GM19351 (cell line): ENCODE data around the gene AP4M1.
"Not testable (repeated sequence)": the region's sequence is repeated elsewhere in the genome, so short reads cannot be mapped to it uniquely, and the experiment has no call there.

Experiments used
- ATAC-seq: cut with Tn5 transposase; IDR thresholded peaks from one replicate; pipeline ENCODE4 v1.9.1; 2021; ENCODE audit warnings: mild to moderate bottlenecking, moderate library complexity; ENCODE audit not compliant: unreplicated experiment

Gene AP4M1

DNA sequence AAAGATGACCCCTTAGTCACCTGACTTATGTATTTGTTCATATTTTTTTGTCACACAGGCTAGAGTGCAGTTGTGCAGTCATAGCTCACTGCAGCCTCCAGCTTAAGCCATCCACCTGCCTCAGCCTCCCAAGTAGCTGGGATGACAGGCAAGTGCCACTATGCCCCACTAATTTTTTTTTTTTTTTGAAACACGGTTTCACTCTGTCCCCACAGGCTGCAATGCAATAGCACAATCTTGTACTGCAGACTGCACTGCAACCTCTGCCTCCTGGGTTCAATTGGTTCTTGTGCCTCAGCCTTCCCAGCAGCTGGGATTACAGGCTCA lies 27.2 kb downstream of the AP4M1 start:
- no peak for ATAC-seq

DNA sequence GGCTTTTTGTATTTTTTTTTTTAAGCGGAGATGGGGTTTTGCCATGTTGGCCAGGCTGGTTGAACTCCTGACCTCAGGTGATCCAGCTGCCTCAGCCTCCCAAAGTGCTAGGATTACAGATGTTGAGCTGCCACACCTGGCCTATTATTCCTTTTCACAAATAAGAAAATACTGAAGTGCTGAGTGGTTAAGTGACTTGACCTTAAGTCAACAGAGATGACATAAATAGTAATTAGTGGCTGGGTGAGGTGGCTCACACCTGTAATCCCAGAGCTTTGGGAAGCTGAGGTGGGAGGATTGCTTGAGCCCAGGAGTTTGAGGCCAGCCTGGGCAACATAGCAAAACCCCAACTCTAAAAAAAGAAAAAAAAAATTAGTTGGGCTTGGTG lies 28.8 kb downstream of the AP4M1 start:
- ATAC-seq: not testable (repeated sequence)

GRCh38 chr7:100130608-100131453 lies 29.4 kb downstream of the AP4M1 start:
- no peak for ATAC-seq

GRCh38 chr7:100132126-100132525 lies 30.7 kb downstream of the AP4M1 start:
- no peak for ATAC-seq

DNA sequence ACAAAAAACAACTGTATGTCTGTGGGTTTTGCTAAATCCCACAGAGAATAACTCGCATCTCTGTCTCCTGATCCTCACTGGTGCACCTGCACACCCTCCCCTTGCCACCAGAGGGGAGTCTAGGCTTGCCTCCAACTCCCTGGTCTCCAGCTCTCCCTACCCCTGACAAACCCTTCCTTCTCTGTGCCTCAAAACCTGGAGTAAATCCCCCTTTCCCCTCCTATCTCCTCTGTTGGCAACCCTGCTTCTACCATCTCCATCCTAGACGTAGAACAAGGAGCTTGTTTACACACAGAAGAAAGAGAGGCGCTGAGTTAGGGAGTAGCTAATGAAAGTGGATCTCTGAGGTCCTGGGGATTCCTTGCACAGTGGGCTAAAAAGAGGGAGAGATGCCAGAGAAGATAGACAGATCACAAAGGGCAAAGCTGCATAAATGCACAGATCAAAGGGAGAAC lies 31.3 kb downstream of the AP4M1 start:
- ATAC-seq: peak; percentile 69

DNA sequence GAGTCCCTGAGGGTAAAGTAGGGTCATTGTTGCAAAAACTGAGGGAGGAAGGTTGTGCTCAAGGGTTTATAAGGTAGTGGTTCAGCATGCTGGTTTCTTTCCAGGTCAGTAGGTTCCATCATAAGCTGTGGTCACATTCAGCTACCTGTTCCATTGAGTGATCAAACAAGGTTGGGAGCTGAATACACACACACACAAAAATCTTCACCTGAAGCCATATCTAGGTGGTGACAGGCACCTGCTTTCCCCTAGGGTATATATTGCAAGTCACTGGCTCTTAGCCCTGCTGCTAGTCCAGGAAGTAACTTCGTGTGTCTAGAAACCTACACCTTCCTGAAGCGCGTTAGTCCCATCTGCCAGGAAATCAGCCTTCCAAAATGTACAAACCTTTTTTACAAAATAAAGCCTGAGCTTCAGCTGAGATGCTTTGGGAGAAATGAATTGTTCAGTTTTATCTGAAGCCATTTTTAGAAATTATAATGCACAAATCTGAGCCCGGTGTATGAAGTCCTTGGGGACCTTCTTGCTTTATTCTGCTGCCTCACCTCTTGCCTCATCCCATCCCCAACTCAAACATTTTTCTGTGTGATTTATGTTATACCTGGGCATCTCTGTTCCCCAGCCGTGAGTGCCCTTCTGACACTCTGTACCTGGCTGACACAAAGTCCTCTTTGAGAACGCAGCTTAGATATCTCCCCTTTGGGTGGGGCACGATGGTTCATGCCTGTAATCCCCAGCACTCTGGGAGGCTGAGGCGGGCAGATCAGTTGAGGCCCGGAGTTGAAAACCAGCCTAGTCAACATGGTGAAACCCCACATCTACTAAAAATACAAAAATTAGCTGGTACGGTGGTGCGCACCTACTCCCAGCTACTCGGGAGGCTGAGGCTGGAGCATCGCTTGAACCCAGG lies 36.7 kb downstream of the AP4M1 start:
- ATAC-seq: no peak

GRCh38 chr7:100141555-100141949 lies 40.1 kb downstream of the AP4M1 start:
- no peak for ATAC-seq

- ATAC-seq: no peak
Measured at GRCh38 chr7:100142461-100142860, 41.0 kb downstream of the AP4M1 start.

DNA sequence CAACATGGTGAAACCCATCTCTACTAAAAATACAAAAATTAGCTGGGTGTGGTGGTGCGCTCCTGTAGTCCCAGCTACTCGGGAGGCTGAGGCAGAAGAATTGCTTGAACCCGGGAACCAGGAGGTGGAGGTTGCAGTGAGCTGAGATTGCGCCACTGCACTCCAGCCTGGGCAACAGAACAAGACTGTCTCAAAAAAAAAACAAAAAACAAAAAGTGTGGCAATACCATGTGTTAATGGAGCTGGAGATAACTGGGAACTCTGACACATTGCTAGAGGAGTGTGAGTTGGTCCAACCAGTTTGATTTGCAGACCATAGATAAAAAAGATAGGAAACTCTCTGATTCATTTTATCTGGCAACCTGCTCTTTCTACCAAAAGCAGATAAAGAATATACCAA lies 44.9 kb downstream of the AP4M1 start:
- ATAC-seq: not testable (repeated sequence)

- no peak for ATAC-seq
Measured at GRCh38 chr7:100147278-100147677, 45.8 kb downstream of the AP4M1 start.

GRCh38 chr7:100148225-100148558 lies 46.7 kb downstream of the AP4M1 start:
- ATAC-seq: no peak

DNA sequence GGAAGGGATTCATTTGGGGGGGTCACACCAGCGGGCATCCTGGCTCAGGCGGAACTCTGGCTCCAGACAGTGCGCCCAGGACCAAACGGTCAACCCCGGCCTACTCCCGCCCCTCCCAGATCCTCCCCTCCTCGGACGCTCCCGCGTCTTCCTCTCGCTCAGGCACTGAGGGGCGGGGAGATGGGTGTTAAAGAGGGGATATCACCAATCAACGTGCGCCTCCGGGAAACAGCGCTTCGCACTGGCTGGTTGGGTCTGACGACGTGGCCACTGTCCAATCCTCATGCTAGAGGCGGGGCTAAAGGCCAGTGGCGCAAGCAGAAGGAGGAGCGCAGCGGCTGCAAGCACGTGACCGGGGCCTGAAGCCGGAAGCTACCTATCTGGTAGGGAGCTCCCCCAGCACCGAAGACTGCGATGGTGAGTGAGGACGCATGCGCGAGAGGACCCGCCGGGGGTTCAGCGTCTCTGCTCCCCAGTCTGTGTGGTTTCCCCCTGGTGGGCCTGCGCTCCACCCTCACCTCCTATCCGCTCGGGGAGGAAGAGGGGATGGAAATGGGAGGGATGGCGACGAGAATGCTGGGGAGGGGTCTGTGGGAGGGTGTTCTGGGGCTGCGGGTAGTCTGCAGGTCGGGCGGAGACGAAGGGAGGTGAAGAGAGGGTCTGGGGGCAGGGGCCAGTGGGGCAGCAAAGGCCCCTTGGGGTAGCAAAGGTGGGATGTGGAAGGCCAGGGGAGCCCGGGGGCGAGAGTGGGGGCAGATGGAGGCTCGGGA lies 47.3 kb downstream of the AP4M1 start, which contains the start of gene LAMTOR4:
Gene LAMTOR4, plus strand, starts transcription at position 360 of the 770 bp plus-strand sequence. Its CDS starts 55 bp downstream, at position 415.
- ATAC-seq: peak; percentile 93

GRCh38 chr7:100152404-100152803 lies 51.0 kb downstream of the AP4M1 start:
- no peak for ATAC-seq

DNA sequence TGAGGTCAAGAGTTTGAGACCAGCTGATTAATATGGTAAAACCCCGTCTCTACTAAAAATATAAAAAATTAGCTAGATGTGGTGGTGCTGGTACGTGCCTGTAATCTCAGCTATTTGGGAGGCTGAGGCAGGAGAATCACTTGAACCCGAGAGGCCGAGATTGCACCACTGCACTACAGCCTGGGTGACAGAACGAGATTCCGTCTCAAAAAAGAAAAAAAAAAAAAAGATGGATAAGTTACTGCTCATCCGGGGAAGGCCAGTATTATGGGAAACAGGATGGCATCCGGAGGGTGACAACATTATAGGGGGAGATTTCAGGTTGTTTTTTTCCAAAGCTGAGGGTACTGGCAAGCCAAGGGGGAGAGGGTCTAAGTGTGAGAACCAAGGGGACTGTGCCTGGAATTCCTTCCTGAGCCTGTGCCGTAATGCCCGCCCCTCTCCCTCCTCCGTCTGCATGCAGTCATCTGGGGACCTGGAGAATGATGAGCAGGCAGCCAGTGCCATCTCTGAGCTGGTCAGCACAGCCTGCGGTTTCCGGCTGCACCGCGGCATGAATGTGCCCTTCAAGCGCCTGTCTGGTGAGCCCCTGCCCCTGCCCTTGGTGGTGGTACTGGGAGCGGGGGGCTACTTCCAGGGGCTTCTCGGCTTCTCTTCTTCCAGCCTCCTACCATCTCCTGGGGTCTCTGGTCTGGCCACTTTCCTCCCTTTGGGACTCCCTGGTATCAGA lies 51.7 kb downstream of the AP4M1 start:
- ATAC-seq: no peak

DNA sequence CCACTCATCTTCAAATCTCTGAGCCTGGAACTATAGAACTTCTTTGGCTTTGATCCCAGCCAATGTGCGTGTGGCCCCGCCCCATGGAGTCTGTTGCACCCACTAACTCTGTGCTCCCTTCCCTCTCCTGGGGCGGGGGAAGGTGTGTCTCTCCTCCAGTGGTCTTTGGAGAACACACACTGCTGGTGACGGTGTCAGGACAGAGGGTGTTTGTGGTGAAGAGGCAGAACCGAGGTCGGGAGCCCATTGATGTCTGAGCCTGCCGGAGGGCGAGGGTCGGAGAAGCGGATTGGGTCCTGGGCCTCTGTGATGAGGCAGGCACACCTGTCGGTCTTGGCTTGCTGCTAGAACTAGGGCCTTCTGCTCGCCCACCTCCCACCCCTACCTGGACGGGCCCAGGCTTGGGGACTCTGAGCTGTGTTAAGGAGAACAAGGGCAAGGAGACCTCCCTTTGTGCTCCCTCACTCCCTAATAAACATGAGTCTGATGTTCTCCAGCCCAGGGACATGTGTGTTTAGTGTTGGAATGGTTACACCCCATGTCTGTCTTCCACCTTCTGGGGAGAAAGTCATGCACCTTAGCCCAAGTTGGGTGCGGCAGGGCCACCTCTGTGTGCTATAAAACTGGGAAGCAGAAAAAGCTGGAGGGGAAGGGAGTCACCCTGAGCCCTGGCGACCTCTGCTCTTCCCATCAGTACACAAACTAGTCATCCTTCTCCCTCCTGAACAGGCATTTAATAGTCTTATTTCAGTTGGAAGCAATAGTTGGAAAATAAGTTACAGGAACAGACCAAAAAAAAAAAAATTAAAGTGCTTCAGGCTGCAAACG lies 52.5 kb downstream of the AP4M1 start:
- no peak for ATAC-seq

DNA sequence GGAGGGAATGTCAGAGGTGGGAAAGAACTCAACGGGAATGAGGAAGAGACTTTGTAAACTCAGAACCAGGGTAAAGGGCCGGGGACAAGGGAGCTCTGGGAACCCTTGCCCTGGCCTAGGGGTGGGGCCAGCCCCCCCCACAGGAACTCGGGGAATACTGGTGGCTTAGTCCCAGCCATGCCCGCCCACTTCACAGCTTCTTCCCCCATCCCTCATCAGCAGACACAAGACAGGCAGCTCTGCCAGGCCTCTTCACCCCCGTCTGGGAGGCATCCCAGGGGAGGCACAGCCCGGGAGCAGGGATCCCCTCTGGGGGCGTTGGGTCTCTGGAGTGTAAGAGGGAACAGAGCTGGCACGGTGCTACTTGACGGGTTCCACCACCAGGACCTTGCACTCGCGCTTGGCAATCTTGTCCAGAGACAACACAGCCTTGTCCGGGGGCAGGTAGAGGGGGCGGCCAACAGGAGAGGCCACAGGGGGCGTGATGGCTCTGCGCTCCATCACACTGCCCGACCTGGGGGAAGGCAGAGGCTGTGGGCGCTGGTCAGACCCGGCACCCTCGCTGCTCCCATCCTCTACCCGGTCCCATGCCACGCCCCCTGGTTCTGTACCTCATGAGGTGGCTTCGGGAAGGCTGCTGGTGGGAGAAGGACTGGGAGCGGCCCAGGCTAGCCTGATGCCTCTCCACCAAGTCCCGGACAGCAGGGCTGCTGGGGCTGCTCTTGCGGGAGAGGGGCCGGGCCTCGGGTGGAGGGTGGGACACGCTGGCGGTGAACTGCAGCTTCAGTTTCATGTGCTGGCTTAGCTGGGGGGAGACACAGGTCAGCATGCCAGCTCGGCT lies 53.4 kb downstream of the AP4M1 start:
- no peak for ATAC-seq

- no peak for ATAC-seq
Measured at GRCh38 chr7:100155553-100156317, 54.3 kb downstream of the AP4M1 start.
